ENCODE data around the gene PATJ. TPM values are rescaled to one million over a fixed set of nuclear protein-coding genes. Genes with fewer than 3 reads are reported as not detected.
"Not testable (repeated sequence)": the region's sequence is repeated elsewhere in the genome, so short reads cannot be mapped to it uniquely, and the experiment has no call there.

Gene PATJ
- total RNA-seq, 4 donors from 2014 or later = 119 to 299 (median 149) TPM

DNA sequence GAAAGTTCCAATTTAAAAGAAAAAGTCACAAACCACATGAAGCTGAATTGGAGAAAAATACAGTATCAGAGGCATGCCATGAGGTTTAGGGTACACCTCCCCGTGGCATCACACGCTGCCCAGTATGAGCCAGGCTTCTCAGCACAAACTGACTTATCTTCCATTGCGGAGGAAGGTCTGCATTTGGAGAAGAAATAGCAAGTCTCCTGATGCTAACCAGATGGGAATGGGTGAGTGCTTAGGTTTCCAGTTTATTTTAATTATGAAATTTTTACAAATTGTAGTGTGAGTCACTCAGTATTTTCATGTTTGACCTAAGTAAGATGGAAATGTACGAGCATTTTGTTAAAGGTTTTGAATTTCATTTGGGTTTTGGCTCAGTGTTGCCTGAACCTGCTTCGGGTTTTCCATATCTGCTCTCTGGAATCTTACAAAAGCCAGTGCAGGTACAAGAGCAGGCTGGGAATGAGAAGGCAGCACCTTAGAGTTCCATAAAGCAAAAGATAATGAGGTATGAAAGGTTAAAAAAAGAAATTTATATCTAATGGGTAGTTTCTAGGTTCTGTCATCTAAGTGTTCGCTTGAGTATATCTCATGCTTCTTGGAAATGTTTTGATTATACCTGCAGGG lies 213.9 kb downstream of the PATJ start:
- H3K4me3 ChIP-seq = no peak overlapping the region
- no peaks in the 10 kb centered on the region for H3K9me3 ChIP-seq
- TF ChIP-seq POLR2A (IDR thresholded peaks at IDR 0.05) (no peak), POLR2AphosphoS5 (IDR thresholded peaks at IDR 0.05) (no peak), EP300 (IDR thresholded peaks at IDR 0.05; ENCODE audit: low read depth) (no peak), CTCF (IDR thresholded peaks at IDR 0.05) (no peak)
- intact Hi-C loops (cut with DNase I; ENCODE audit: low total_unique reads) = no loop called here
- no peaks in the 10 kb centered on the region for H3K27me3 ChIP-seq
- no peak for DNase-seq
- 95% methylated on average over 5 to 6 of the region's 6 CpGs for WGBS, 2 donors (ENCODE audit: low coverage in 1 of 2)
- no peak overlapping the region for H3K27ac ChIP-seq
- H3K4me1 ChIP-seq = no peaks in the 10 kb centered on the region
- H3K36me3 ChIP-seq = no peaks in the 10 kb centered on the region
- in situ Hi-C loops (cut with MboI; ENCODE audit: low pct_ligation_motif_present in 1 of 4, low pct_unique_long_range_greater_than_20kb in 1 of 4, low sequenced_read_pairs in 3 of 4) = no loop called here

GRCh38 chr1:61956784-61957183 lies 214.5 kb downstream of the PATJ start:
- intact Hi-C loops (cut with DNase I; ENCODE audit: low total_unique reads) = no loop called here
- no peak for DNase-seq
- H3K27me3 ChIP-seq = no peaks in the 10 kb centered on the region
- TF ChIP-seq CTCF (IDR thresholded peaks at IDR 0.05) (no peak), EP300 (IDR thresholded peaks at IDR 0.05; ENCODE audit: low read depth) (no peak), POLR2A (IDR thresholded peaks at IDR 0.05) (no peak), POLR2AphosphoS5 (IDR thresholded peaks at IDR 0.05) (no peak)
- no peaks in the 10 kb centered on the region for H3K9me3 ChIP-seq
- no peak overlapping the region for H3K4me3 ChIP-seq
- in situ Hi-C loops (cut with MboI; ENCODE audit: low pct_ligation_motif_present in 1 of 4, low pct_unique_long_range_greater_than_20kb in 1 of 4, low sequenced_read_pairs in 3 of 4) = no loop called here
- WGBS, 2 donors (ENCODE audit: low coverage in 1 of 2) = 61 to 75% methylated on average over 2 of the region's 2 CpGs
- H3K4me1 ChIP-seq = no peaks in the 10 kb centered on the region
- no peaks in the 10 kb centered on the region for H3K36me3 ChIP-seq
- H3K27ac ChIP-seq = no peak overlapping the region

DNA sequence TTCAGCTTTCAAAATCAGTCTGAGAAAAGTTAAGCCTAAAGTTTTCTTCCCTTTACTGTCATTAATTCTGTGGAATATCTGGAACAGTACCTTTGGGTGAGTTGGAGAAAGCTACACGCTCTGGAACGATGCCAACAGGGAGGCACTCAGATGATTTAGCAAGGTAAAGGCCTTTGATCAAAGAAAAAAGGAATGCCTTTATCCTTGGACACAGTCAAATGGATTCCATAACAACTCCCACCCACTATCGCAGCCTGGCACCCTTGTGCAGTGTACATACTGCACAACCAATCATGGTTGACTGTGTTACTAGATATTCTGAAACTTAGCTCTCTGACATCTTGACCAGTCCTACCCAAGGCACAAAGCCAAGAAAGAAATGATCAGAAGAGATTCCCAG lies 218.7 kb downstream of the PATJ start:
- in situ Hi-C loops (cut with MboI; ENCODE audit: low pct_ligation_motif_present in 1 of 4, low pct_unique_long_range_greater_than_20kb in 1 of 4, low sequenced_read_pairs in 3 of 4) = no loop called here
- Histone ChIP-seq H3K4me3 (no peak overlapping the region), H3K9me3 (no peaks in the 10 kb centered on the region), H3K27ac (no peak overlapping the region), H3K36me3 (no peaks in the 10 kb centered on the region), H3K4me1 (no peaks in the 10 kb centered on the region), H3K27me3 (no peaks in the 10 kb centered on the region)
- no peak for DNase-seq
- 91% methylated on average over 3 of the region's 3 CpGs; no CpG with 5 or more reads in 1 of the 2 donors for WGBS, 2 donors (ENCODE audit: low coverage in 1 of 2)
- TF ChIP-seq EP300 (IDR thresholded peaks at IDR 0.05; ENCODE audit: low read depth) (no peak), POLR2A (IDR thresholded peaks at IDR 0.05) (no peak), POLR2AphosphoS5 (IDR thresholded peaks at IDR 0.05) (no peak), CTCF (IDR thresholded peaks at IDR 0.05) (no peak)
- intact Hi-C loops (cut with DNase I; ENCODE audit: low total_unique reads) = no loop called here

- Histone ChIP-seq H3K9me3 (no peaks in the 10 kb centered on the region), H3K27me3 (no peaks in the 10 kb centered on the region), H3K27ac (no peak overlapping the region), H3K4me3 (no peak overlapping the region), H3K36me3 (no peaks in the 10 kb centered on the region), H3K4me1 (no peaks in the 10 kb centered on the region)
- in situ Hi-C loops (cut with MboI; ENCODE audit: low pct_ligation_motif_present in 1 of 4, low pct_unique_long_range_greater_than_20kb in 1 of 4, low sequenced_read_pairs in 3 of 4) (no loop called here), intact Hi-C loops (cut with DNase I; ENCODE audit: low total_unique reads) (no loop called here)
- no peak for DNase-seq
- 98 to 100% methylated on average over 3 of the region's 3 CpGs for WGBS, 2 donors (ENCODE audit: low coverage in 1 of 2)
- TF ChIP-seq EP300 (IDR thresholded peaks at IDR 0.05; ENCODE audit: low read depth) = no peak
- no peak for TF ChIP-seq POLR2A (IDR thresholded peaks at IDR 0.05)
- TF ChIP-seq POLR2AphosphoS5 (IDR thresholded peaks at IDR 0.05) = no peak
- TF ChIP-seq CTCF (IDR thresholded peaks at IDR 0.05) = no peak
Measured at GRCh38 chr1:61962631-61963030, 220.4 kb downstream of the PATJ start.

DNA sequence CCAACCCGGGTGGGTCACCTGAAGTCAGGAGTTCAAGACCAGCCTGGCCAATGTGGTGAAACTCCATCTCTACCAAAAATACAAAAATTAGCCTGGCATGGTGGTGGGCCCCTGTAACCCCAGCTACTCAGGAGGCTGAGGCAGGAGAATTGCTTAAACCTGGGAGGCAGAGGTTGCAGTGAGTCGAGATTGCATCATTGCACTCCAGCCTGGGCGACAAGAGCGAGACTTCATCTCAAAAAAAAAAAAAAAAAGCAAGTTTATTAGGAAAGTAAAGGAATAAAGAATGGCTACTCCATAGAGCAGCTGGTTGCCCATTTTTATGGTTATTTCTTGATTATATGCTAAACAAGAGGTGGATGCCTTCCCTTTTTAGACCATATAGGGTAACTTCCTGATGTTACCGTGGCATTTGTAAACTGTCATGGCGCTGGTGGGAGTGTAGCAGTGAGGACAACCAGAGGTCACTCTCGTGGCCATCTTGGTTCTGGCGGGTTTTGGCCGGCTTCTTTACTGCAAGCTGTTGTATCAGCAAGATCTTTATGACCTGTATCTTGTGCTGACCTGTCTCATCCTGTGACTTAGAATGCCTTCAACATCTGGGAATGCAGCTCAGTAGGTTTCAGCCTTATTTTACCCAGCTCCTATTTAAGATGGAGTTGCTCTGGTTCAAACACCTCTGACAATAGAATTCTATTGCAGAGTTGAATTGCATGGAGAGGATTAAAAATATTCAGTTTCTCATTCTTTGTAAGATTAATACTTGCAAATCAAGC lies 224.4 kb downstream of the PATJ start:
- H3K27ac ChIP-seq; H3K4me1 ChIP-seq; H3K27me3 ChIP-seq; H3K36me3 ChIP-seq; DNase-seq; H3K9me3 ChIP-seq; in situ Hi-C loops (cut with MboI; ENCODE audit: low pct_ligation_motif_present in 1 of 4, low pct_unique_long_range_greater_than_20kb in 1 of 4, low sequenced_read_pairs in 3 of 4); H3K4me3 ChIP-seq: not testable (repeated sequence)
- 88 to 89% methylated on average over 3 to 9 of the region's 9 CpGs for WGBS, 2 donors (ENCODE audit: low coverage in 1 of 2)
- intact Hi-C loops (cut with DNase I; ENCODE audit: low total_unique reads) = loop anchor here (5.0 kb wide), 1 partner anchor 811 kb away; no protein-coding TSS in a partner anchor
